ENCODE results near the gene NEK1. TPM values are rescaled to one million over a fixed set of nuclear protein-coding genes. Genes with fewer than 3 reads are reported as not detected.
A peak's percentile ranks its signal among the peaks of the same experiment; 100 is the strongest.

The NEK1 gene
- total RNA-seq, 1 donor from 2014 or later = 13.5 TPM

- intact Hi-C loops (cut with DNase I) = no loop called here
- no peak for ATAC-seq (ENCODE audit: poor library complexity)
Measured at GRCh38 chr4:169410839-169411770, 201.3 kb downstream of the NEK1 start.

GRCh38 chr4:169407217-169407845 is 205.1 kb downstream of the NEK1 start:
- intact Hi-C loops (cut with DNase I) = no loop called here
- ATAC-seq (ENCODE audit: poor library complexity) (peak; percentile 92), DNase-seq (no peak)

More at GRCh38 chr4:169410839-169411770, 201.3 kb downstream of the NEK1 start:
- no peak for DNase-seq

- DNase-seq (no peak), ATAC-seq (ENCODE audit: poor library complexity) (no peak)
- intact Hi-C loops (cut with DNase I) = no loop called here
Measured at GRCh38 chr4:169404960-169405359, 207.4 kb downstream of the NEK1 start.

GRCh38 chr4:169400832-169401231 is 211.6 kb downstream of the NEK1 start:
- DNase-seq = no peak
- intact Hi-C loops (cut with DNase I) = no loop called here
- ATAC-seq (ENCODE audit: poor library complexity) = no peak

GRCh38 chr4:169399976-169400767 is 212.2 kb downstream of the NEK1 start:
- DNase-seq (no peak), ATAC-seq (ENCODE audit: poor library complexity) (no peak)
- intact Hi-C loops (cut with DNase I) = no loop called here

GRCh38 chr4:169398316-169398715 is 214.1 kb downstream of the NEK1 start:
- intact Hi-C loops (cut with DNase I) = no loop called here
- no peak for DNase-seq
- no peak for ATAC-seq (ENCODE audit: poor library complexity)

- ATAC-seq (ENCODE audit: poor library complexity) = no peak
- intact Hi-C loops (cut with DNase I) = no loop called here
- no peak for DNase-seq
Measured at GRCh38 chr4:169397762-169398161, 214.6 kb downstream of the NEK1 start.

GRCh38 chr4:169385376-169385775 is 227.0 kb downstream of the NEK1 start:
- intact Hi-C loops (cut with DNase I) = no loop called here
- ATAC-seq (ENCODE audit: poor library complexity) (no peak), DNase-seq (no peak)

- intact Hi-C loops (cut with DNase I) = no loop called here
- DNase-seq (no peak), ATAC-seq (ENCODE audit: poor library complexity) (no peak)
Measured at GRCh38 chr4:169384779-169385178, 227.6 kb downstream of the NEK1 start.

GRCh38 chr4:169383724-169384123 is 228.7 kb downstream of the NEK1 start:
- ATAC-seq (ENCODE audit: poor library complexity) (no peak), DNase-seq (no peak)
- intact Hi-C loops (cut with DNase I) = no loop called here

- ATAC-seq (ENCODE audit: poor library complexity) (no peak), DNase-seq (no peak)
- intact Hi-C loops (cut with DNase I) = no loop called here
Measured at GRCh38 chr4:169379688-169380087, 232.7 kb downstream of the NEK1 start.

GRCh38 chr4:169377367-169377766 is 235.0 kb downstream of the NEK1 start:
- intact Hi-C loops (cut with DNase I) = no loop called here
- no peak for DNase-seq
- no peak for ATAC-seq (ENCODE audit: poor library complexity)

- DNase-seq (no peak), ATAC-seq (ENCODE audit: poor library complexity) (no peak)
- intact Hi-C loops (cut with DNase I) = no loop called here
Measured at GRCh38 chr4:169376421-169376820, 236.0 kb downstream of the NEK1 start.

- no peak for ATAC-seq (ENCODE audit: poor library complexity)
Measured at GRCh38 chr4:169372791-169373190, 239.6 kb downstream of the NEK1 start.

GRCh38 chr4:169369634-169370033 is 242.7 kb downstream of the NEK1 start:
- DNase-seq (no peak), ATAC-seq (ENCODE audit: poor library complexity) (no peak)
- intact Hi-C loops (cut with DNase I) = no loop called here

More at GRCh38 chr4:169372791-169373190, 239.6 kb downstream of the NEK1 start:
- no peak for DNase-seq
- intact Hi-C loops (cut with DNase I) = no loop called here

GRCh38 chr4:169367826-169368225 is 244.6 kb downstream of the NEK1 start:
- intact Hi-C loops (cut with DNase I) = no loop called here
- DNase-seq (no peak), ATAC-seq (ENCODE audit: poor library complexity) (no peak)

GRCh38 chr4:169366821-169367220 is 245.6 kb downstream of the NEK1 start:
- ATAC-seq (ENCODE audit: poor library complexity) (no peak), DNase-seq (no peak)
- intact Hi-C loops (cut with DNase I) = no loop called here

GRCh38 chr4:169362607-169363006 is 249.8 kb downstream of the NEK1 start:
- intact Hi-C loops (cut with DNase I) = no loop called here
- DNase-seq = no peak
- peak; percentile 10 for ATAC-seq (ENCODE audit: poor library complexity)

- no peak for ATAC-seq (ENCODE audit: poor library complexity)
- intact Hi-C loops (cut with DNase I) = no loop called here
- no peak for DNase-seq
Measured at GRCh38 chr4:169361756-169362155, 250.6 kb downstream of the NEK1 start.
